ENCODE measurements around the gene ABHD17C.

Gene ABHD17C

GRCh38 chr15:80800067-80800466, 105.0 kb downstream of the ABHD17C start:
- DNase-seq (ENCODE audit: low read depth) = no peak
- H3K4me3 ChIP-seq (ENCODE audit: low read depth, low read length) = no peak overlapping the region
- in situ Hi-C loops (cut with HindIII; ENCODE audit: low sequenced_read_pairs) = no loop called here
- no peak for TF ChIP-seq CTCF (IDR thresholded peaks at IDR 0.05; ENCODE audit: low read depth, low read length, missing control alignments)

GRCh38 chr15:80801891-80802680, 107.0 kb downstream of the ABHD17C start:
- no peak for DNase-seq (ENCODE audit: low read depth)
- H3K4me3 ChIP-seq (ENCODE audit: low read depth, low read length) = no peak overlapping the region
- in situ Hi-C loops (cut with HindIII; ENCODE audit: low sequenced_read_pairs) = no loop called here
- no peak for TF ChIP-seq CTCF (IDR thresholded peaks at IDR 0.05; ENCODE audit: low read depth, low read length, missing control alignments)

GRCh38 chr15:80803580-80804525, 108.7 kb downstream of the ABHD17C start:
- TF ChIP-seq CTCF (IDR thresholded peaks at IDR 0.05; ENCODE audit: low read depth, low read length, missing control alignments) = no peak
- DNase-seq (ENCODE audit: low read depth) = no peak
- in situ Hi-C loops (cut with HindIII; ENCODE audit: low sequenced_read_pairs) = no loop called here
- no peak overlapping the region for H3K4me3 ChIP-seq (ENCODE audit: low read depth, low read length)

- in situ Hi-C loops (cut with HindIII; ENCODE audit: low sequenced_read_pairs) = loop anchor here (5.0 kb wide), 1 partner anchor 162 kb away; no protein-coding TSS in a partner anchor
- no peak for DNase-seq (ENCODE audit: low read depth)
- no peak for TF ChIP-seq CTCF (IDR thresholded peaks at IDR 0.05; ENCODE audit: low read depth, low read length, missing control alignments)
- H3K4me3 ChIP-seq (ENCODE audit: low read depth, low read length) = no peak overlapping the region
Measured at GRCh38 chr15:80804970-80805495, 109.9 kb downstream of the ABHD17C start.
